Liver (tissue), 3 donors: ENCODE data around the gene PFKFB3.

Experiments
- ATF3 ChIP-seq: IDR thresholded peaks from 2 replicates; pipeline ENCODE4 v1.6.1; 2016; ENCODE audit warnings: antibody characterized with exemption
- CTCF ChIP-seq: fragments of 150-350 bp; IDR thresholded peaks from 2 replicates; pipeline ENCODE4 v1.5.1; 2017; ENCODE audit warnings: improper control_type of control experiment, low read depth, low read length; ENCODE audit not compliant: missing input control
- MAX ChIP-seq: IDR thresholded peaks from 2 replicates; pipeline ENCODE4 v1.6.1; 2016; ENCODE audit warnings: antibody characterized with exemption
- RAD21 ChIP-seq, 2 donors: IDR thresholded peaks; 2 replicates each; pipeline ENCODE4 v1.6.1; 2016; ENCODE audit warnings: antibody characterized with exemption in 2 of 2, mild to moderate bottlenecking in 2 of 2
- REST ChIP-seq: IDR thresholded peaks from 2 replicates; pipeline ENCODE4 v1.6.1; 2016; ENCODE audit warnings: antibody characterized with exemption, mild to moderate bottlenecking
- SP1 ChIP-seq: IDR thresholded peaks from 2 replicates; pipeline ENCODE4 v1.6.1; 2018; ENCODE audit warnings: antibody characterized with exemption, mild to moderate bottlenecking
- TAF1 ChIP-seq: conservative IDR thresholded peaks from 2 replicates; pipeline ENCODE4 v1.6.1; 2016; ENCODE audit warnings: antibody characterized with exemption, mild to moderate bottlenecking
- YY1 ChIP-seq: IDR thresholded peaks from 2 replicates; pipeline ENCODE4 v1.6.1; 2016; ENCODE audit warnings: antibody characterized with exemption, mild to moderate bottlenecking
- donor health status: healthy.
- donor health status: healthy.

GRCh38 chr10:6256439-6256838 lies 53.7 kb downstream of the PFKFB3 start:
- TF ChIP-seq CTCF (no peak), YY1 (no peak), RAD21 (IDR thresholded peaks at IDR 0.05) (no peak), ATF3 (no peak), SP1 (no peak), REST (no peak), MAX (no peak), TAF1 (no peak)
